ENCODE measurements around the gene CLINT1. TPM values are rescaled to one million over a fixed set of nuclear protein-coding genes. Genes with fewer than 3 reads are reported as not detected.

CLINT1 gene
- total and polyA plus RNA-seq, 2 of the 13 experiments (the other 11 are each of a cell fraction or from before 2014, with no cell fraction given), result 64.0 to 104 TPM

- TF ChIP-seq HNRNPUL1 (IDR thresholded peaks at IDR 0.05; ENCODE audit: low read depth, low read length) (no peak), SMARCE1 (IDR thresholded peaks at IDR 0.05; ENCODE audit: borderline replicate concordance) (no peak), ZNF335 (CRISPR knock-in tag; IDR thresholded peaks at IDR 0.05) (no peak), MEIS1 (CRISPR knock-in tag; IDR thresholded peaks at IDR 0.05; ENCODE audit: borderline replicate concordance) (0 out of 2 replicates have a peak, but pooled peaks have one; percentile 61), ARID4A (CRISPR knock-in tag; IDR thresholded peaks at IDR 0.05; ENCODE audit: borderline replicate concordance) (peak; percentile 85), TAF15 (IDR thresholded peaks at IDR 0.05; ENCODE audit: low read depth, low read length, poor library complexity, severe bottlenecking) (peak; percentile 53), FOXO1 (CRISPR knock-in tag; IDR thresholded peaks at IDR 0.05) (peak; percentile 49; the same call in 1 of the 2 replicates), CCAR2 (optimal IDR thresholded peaks at IDR 0.05; ENCODE audit: low read depth, low read length) (no peak), RBM22 (optimal IDR thresholded peaks at IDR 0.05; ENCODE audit: low read length) (no peak), FOXC1 (CRISPR knock-in tag; IDR thresholded peaks at IDR 0.05; ENCODE audit: borderline replicate concordance) (peak; percentile 56), SRSF1 (optimal IDR thresholded peaks at IDR 0.05; ENCODE audit: low read depth, low read length) (peak; percentile 46), ZNF891 (CRISPR knock-in tag; IDR thresholded peaks at IDR 0.05) (no peak), FOSL2 (CRISPR knock-in tag; IDR thresholded peaks at IDR 0.05) (no peak), HNRNPK (IDR thresholded peaks at IDR 0.05; ENCODE audit: low read depth, low read length, poor library complexity, severe bottlenecking) (peak; percentile 75), TBX2 (CRISPR knock-in tag; IDR thresholded peaks at IDR 0.05; ENCODE audit: borderline replicate concordance) (peak; percentile 56; the same call in 1 of the 2 replicates), MAF1 (CRISPR knock-in tag; IDR thresholded peaks at IDR 0.05; ENCODE audit: borderline replicate concordance) (no peak), MIER2 (CRISPR knock-in tag; IDR thresholded peaks at IDR 0.05) (no peak), ZNF20 (CRISPR knock-in tag; IDR thresholded peaks at IDR 0.05) (peak; percentile 97), NONO (IDR thresholded peaks at IDR 0.05) (no peak), NONO (CRISPR knock-in tag; conservative IDR thresholded peaks at IDR 0.05) (peak; percentile 62), KAT8 (CRISPR knock-in tag; IDR thresholded peaks at IDR 0.05) (peak; percentile 40; the same call in 1 of the 2 replicates), NCOR1 (IDR thresholded peaks at IDR 0.05; ENCODE audit: borderline replicate concordance, low read length) (no peak), RELA (CRISPR knock-in tag; IDR thresholded peaks at IDR 0.05) (peak; percentile 73; the same call in 1 of the 2 replicates), MTF2 (CRISPR knock-in tag; IDR thresholded peaks at IDR 0.05; ENCODE audit: borderline replicate concordance) (no peak), HNRNPL (IDR thresholded peaks at IDR 0.05; ENCODE audit: low read depth, low read length) (no peak), KLF12 (CRISPR knock-in tag; IDR thresholded peaks at IDR 0.05; ENCODE audit: borderline replicate concordance) (peak; percentile 4; the same call in 1 of the 2 replicates)
- TF ChIP-seq, protein P1, sequence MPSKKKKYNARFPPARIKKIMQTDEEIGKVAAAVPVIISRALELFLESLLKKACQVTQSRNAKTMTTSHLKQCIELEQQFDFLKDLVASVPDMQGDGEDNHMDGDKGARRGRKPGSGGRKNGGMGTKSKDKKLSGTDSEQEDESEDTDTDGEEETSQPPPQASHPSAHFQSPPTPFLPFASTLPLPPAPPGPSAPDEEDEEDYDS (CRISPR knock-in tag; IDR thresholded peaks at IDR 0.05), result no peak
Observed at GRCh38 chr5:157743163-157744050, 115.5 kb downstream of the CLINT1 start, which contains the start of gene LSM11 (continued).

All from HepG2 (cell line).